Measurements from ENCODE around the gene LRRC4C.

The LRRC4C gene

GRCh38 chr11:40281052-40281580 is 1178.3 kb downstream of the LRRC4C start:
- no peak for DNase-seq

GRCh38 chr11:40280159-40281051 is 1179.0 kb downstream of the LRRC4C start:
- DNase-seq = no peak

GRCh38 chr11:40276960-40277359 is 1182.5 kb downstream of the LRRC4C start:
- DNase-seq = no peak

GRCh38 chr11:40274017-40274416 is 1185.4 kb downstream of the LRRC4C start:
- DNase-seq = no peak

- no peak for DNase-seq
Observed at GRCh38 chr11:40273192-40273732, 1186.2 kb downstream of the LRRC4C start.

DNA sequence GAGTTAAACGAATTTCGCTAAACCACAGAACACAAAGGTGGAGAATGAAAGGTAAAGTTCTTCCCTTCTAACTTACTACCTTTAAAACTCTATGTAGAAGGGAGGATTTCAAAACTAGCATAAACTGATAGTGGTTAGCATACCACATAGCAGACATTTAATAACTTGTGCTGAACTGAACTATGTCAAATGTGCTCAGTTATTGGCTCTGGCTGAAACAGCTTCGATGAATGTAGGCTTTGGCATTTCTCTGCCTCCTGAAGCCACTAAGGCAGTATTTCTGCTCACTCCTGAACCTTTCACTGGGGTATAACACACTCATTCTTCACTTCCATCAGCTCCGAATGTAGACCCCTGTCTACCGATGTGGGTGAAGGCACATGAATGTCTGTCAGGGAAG is 1188.1 kb downstream of the LRRC4C start:
- no peak for DNase-seq

DNA sequence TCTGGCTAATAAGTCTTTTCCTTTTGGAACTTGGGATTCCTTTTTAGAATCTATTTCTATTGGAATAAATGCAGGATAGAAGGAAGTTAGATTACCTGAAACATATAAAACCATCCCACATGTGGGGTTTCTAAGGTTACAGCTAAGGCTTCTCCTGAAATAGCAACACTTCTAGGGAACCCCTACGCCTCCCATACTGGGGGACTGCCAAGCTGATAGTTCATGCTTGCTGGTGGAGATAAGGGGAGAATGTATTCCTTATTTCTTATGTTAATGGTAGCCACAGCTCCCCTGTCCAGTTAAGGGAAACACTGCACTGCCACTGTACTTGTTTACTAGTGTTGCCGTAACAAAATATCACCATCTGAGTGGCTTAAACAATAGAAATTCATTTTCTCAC is 1189.6 kb downstream of the LRRC4C start:
- no peak for DNase-seq

- no peak for DNase-seq
Observed at GRCh38 chr11:40268551-40268950, 1190.9 kb downstream of the LRRC4C start.

- DNase-seq = no peak
Observed at GRCh38 chr11:40255457-40255856, 1204.0 kb downstream of the LRRC4C start.

GRCh38 chr11:40253166-40253565 is 1206.3 kb downstream of the LRRC4C start:
- no peak for DNase-seq

GRCh38 chr11:40252236-40252635 is 1207.2 kb downstream of the LRRC4C start:
- no peak for DNase-seq

DNA sequence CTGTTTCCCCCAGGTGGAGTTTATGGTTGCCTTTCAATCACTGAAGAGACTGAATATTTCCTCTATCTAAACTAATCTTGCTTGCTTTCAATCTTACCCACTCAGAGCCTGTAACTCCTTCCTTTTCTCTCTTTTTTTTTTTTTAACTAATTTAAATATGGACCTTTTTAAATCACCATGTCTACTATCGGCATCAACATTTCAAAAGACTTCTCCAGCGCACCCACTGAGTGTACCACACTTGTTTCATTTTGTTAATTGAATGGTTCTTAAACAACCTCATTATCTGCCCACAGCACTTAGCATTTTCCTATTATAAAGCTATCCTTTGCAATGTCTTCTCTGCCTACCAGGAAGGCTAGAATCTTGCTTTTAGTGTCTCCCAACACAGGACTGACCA is 1212.5 kb downstream of the LRRC4C start:
- DNase-seq = no peak

GRCh38 chr11:40241524-40242051 is 1217.9 kb downstream of the LRRC4C start:
- no peak for DNase-seq

- DNase-seq = no peak
Observed at GRCh38 chr11:40240284-40240683, 1219.2 kb downstream of the LRRC4C start.

GRCh38 chr11:40236526-40236925 is 1222.9 kb downstream of the LRRC4C start:
- no peak for DNase-seq

DNA sequence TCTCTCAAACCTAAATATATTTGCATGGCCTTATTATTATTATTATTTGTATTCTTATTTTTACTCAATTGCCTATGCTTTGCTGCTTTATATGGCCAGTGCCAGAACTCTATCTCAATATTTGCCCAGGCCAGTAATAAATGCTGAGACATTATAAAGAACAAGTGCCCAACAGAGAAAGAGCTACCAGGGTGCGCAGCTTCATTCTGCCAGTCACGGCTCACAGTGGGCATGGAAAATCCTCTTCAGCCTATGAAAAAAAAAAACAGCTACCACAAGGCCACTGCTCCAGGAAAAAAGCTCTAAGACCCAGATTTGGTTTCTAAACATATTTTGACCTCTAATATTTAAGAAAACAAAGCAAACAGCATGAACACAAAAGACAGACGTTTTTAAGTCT is 1223.6 kb downstream of the LRRC4C start:
- DNase-seq = no peak

GRCh38 chr11:40230821-40231220 is 1228.6 kb downstream of the LRRC4C start:
- DNase-seq = no peak

GRCh38 chr11:40228662-40229061 is 1230.8 kb downstream of the LRRC4C start:
- DNase-seq = no peak

GRCh38 chr11:40227730-40228129 is 1231.7 kb downstream of the LRRC4C start:
- DNase-seq = no peak

DNA sequence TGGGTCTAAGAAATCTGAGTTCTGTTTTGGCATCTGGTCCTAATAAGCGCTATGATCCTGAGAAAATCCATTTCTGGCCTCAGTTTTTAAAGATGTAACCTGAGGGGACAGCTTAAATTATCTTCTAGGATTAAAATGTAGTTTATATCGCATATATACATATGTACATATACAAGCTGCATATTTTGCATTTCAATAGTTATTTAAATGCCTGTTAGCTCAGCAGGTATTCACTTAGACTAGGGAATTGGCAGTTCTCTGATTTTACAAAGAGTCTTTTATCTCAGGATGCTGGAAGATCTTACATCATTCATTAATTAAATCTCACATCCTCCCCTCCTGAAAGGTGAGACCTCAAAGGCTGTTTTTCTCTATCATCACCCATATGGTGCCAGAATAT is 1232.8 kb downstream of the LRRC4C start:
- no peak for DNase-seq

DNA sequence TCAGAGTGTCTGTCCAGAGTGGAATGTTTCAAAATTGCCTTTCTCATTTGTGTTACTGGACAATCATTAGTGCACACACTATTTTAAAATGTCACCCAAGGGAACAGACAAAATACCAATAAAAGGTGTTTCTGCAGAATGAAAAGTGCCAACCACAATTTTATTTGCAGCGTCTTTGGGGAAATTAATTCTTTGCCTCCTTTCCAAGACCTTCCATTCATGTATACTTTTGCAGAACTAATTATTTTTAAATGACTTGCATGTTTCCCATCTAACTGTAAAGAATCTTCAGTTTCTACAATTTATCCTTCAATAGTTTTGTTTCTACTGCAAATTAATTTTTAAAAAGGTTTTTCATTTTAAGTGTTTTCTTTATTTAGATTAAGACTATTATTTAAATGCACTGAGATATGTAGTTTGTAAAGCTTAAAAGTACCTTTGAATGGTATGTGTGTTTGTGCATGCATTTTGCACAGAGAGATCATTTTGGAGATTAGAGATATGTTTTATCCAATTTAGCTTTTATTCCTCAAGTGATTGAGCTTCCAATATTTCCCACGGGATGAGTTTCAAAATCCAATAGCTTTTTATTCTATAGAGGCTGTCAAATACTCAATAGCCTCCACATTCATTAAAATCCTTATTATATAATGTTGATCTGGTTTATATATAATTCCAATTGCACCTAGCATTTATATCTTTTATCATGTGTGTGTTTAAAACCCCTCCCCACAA is 1235.7 kb downstream of the LRRC4C start:
- no peak for DNase-seq

DNA sequence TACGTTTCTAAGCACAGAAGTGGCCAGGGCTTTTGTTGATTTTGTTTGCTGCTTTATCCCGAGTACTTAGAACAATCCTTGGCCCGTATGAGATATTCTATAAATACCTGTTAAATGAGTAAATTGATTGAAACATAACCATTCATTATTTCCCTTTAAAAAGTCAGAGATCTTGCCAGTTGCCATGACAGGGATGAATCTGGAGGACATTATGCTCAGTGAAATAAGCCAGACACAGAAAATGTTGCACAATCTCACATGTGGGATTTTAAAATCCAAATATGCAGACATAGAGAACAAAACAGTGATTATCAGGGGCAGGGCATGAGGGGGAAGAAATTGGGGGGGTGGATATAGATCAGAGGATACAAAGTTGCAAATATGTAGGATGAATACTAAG is 1240.1 kb downstream of the LRRC4C start:
- DNase-seq = no peak

DNA sequence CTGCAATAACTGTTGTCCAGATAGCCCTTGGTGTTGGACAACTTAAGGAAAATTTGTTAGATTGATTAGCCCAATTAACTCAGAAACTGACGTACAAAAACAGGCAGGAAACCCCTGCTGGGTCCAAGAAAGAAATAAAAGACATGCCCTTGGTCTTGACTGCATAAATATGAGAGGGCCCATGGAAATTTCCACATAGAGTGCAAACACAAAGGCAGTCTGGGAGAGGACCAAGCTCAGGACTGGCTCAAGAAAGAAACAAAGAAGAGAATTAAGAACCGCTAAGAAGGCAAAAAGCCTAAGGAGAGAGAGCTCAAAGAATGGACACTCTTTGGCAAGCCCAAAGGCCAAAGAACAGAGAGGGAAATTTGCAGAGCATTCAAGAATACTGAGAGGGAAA is 1243.9 kb downstream of the LRRC4C start:
- no peak for DNase-seq

Data from activated gamma-delta T cell (primary cell).